Measurements from ENCODE around the gene ATP8B4.

DNA sequence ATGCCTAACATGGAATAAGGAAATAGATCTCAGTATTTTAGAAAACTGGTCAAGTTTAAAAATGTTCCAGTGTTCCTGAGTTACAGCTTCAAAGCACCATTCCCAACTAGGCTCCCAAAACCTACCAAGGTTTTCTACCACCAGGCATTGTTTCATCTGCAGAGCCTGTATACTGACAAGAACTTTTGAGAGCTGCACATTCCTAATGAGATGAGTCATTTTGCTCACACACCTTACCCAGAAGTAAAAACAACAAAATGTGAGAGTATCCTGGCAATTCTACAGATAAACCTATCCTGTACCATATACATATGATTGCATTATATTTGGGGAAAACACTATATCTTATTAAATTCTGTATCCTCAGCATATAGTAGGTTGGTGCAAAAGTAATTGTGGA, 90.7 kb downstream of the ATP8B4 start:
- TF ChIP-seq, protein P1, sequence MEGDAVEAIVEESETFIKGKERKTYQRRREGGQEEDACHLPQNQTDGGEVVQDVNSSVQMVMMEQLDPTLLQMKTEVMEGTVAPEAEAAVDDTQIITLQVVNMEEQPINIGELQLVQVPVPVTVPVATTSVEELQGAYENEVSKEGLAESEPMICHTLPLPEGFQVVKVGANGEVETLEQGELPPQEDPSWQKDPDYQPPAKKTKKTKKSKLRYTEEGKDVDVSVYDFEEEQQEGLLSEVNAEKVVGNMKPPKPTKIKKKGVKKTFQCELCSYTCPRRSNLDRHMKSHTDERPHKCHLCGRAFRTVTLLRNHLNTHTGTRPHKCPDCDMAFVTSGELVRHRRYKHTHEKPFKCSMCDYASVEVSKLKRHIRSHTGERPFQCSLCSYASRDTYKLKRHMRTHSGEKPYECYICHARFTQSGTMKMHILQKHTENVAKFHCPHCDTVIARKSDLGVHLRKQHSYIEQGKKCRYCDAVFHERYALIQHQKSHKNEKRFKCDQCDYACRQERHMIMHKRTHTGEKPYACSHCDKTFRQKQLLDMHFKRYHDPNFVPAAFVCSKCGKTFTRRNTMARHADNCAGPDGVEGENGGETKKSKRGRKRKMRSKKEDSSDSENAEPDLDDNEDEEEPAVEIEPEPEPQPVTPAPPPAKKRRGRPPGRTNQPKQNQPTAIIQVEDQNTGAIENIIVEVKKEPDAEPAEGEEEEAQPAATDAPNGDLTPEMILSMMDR (IDR thresholded peaks at IDR 0.05): no peak
- no peak for TF ChIP-seq POLR2A (IDR thresholded peaks at IDR 0.05)
